BE2C (cell line): ENCODE results near the gene GABBR2.

Experiments used
- DNase-seq: peaks from one replicate; pipeline ENCODE4 v3.0.0-alpha.2; 2020
- H3K27me3 ChIP-seq: fragments of 250-450 bp; sonication (Bioruptor Pico); 2 replicates; pipeline ENCODE4 v1.5.1; 2020; ENCODE audit warnings: mild to moderate bottlenecking
- H3K36me3 ChIP-seq: fragments of 250-450 bp; sonication (Bioruptor Pico); 2 replicates; pipeline ENCODE4 v1.5.1; 2020; ENCODE audit warnings: mild to moderate bottlenecking
- H3K4me1 ChIP-seq: fragments of 250-450 bp; sonication (Bioruptor Pico); 2 replicates; pipeline ENCODE4 v1.5.1; 2020
- H3K4me3 ChIP-seq: 2 replicates; pipeline ENCODE4 v1.5.1; 2011; ENCODE audit warnings: low read depth, low read length
- H3K9me3 ChIP-seq: fragments of 250-450 bp; sonication (Bioruptor Pico); 2 replicates; pipeline ENCODE4 v1.5.1; 2020
- TF ChIP-seq, protein P1 (sequence below): IDR thresholded peaks from 2 replicates; pipeline ENCODE4 v1.5.1; 2012; ENCODE audit warnings: mild to moderate bottlenecking, low read depth, low read length

GABBR2 gene

DNA sequence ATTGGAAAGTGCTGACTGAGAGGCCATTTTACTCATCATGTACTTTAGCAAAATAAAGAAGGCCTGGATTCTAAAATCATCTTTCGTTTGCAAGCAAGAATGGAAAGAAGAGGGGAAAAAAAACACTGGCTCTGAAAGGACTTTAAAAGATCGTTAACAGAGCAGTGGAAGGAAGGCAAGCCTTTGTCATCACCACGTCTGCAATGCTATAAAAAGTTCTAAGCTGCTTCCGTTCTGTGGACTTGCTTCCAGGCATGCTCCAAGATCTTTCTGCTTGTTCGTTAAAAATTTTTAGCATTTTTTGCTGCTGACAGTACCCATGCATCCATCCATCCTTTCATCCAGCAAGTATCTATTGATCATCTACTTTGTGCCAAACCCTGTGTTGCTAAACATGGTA lies 226.5 kb downstream of the GABBR2 start:
- DNase-seq, result no peak
- Histone ChIP-seq H3K9me3 (no peaks in the 10 kb centered on the region), H3K4me3 (no peak overlapping the region), H3K4me1 (no peaks in the 10 kb centered on the region), H3K27me3 (no peaks in the 10 kb centered on the region), H3K36me3 (no peaks in the 10 kb centered on the region)
- TF ChIP-seq, protein P1, sequence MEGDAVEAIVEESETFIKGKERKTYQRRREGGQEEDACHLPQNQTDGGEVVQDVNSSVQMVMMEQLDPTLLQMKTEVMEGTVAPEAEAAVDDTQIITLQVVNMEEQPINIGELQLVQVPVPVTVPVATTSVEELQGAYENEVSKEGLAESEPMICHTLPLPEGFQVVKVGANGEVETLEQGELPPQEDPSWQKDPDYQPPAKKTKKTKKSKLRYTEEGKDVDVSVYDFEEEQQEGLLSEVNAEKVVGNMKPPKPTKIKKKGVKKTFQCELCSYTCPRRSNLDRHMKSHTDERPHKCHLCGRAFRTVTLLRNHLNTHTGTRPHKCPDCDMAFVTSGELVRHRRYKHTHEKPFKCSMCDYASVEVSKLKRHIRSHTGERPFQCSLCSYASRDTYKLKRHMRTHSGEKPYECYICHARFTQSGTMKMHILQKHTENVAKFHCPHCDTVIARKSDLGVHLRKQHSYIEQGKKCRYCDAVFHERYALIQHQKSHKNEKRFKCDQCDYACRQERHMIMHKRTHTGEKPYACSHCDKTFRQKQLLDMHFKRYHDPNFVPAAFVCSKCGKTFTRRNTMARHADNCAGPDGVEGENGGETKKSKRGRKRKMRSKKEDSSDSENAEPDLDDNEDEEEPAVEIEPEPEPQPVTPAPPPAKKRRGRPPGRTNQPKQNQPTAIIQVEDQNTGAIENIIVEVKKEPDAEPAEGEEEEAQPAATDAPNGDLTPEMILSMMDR, result no peak

GRCh38 chr9:98481676-98482075 lies 227.1 kb downstream of the GABBR2 start:
- Histone ChIP-seq H3K4me1 (no peaks in the 10 kb centered on the region), H3K4me3 (no peak overlapping the region), H3K27me3 (0 out of 2 replicates have a peak, but pooled peaks cover under 1% of the 10 kb centered on the region), H3K9me3 (no peaks in the 10 kb centered on the region), H3K36me3 (no peaks in the 10 kb centered on the region)
- TF ChIP-seq, protein P1, result no peak
- no peak for DNase-seq

DNA sequence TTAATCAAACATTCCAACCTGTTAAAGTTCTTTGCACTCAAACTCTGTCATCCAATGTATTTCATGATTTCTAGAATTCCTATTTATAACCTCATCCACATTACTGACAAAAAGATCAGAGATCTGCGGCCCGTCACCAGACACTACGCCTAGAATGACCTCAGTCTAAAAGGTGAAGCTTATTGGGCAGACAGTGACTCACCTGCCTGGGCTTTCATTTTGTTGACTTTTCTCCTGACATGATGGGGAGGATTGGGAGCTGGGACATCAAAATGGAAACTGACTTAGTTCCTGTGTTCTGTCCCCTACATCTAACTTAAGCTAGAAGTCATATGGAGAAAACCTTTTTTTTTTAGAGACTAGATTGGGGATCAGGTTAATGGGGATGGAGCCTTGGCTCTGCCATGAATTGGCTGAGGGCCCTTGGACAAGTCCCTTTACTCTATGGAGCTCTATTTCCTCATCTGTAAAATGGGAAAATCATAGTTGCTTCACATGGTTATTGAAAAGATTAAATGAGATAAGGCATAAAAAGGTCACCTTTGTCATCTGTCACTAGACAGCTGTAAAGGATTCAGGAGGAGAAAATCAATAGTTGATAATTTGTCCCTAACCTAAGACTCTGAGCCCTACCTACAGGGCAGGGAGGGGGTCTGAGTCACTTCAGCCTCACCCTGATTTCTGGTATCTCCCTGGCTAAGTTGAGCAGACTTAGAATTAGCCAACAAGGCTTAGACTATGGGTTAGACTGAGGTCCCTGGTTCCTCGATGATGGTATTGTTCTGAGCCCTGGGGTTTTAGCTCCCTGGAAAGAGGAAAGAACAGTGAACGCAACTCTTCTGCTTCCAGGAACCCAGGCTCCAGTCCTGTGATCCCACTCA lies 228.5 kb downstream of the GABBR2 start:
- Histone ChIP-seq H3K4me1 (no peaks in the 10 kb centered on the region), H3K9me3 (no peaks in the 10 kb centered on the region), H3K36me3 (no peaks in the 10 kb centered on the region), H3K27me3 (peaks cover 9% of the 10 kb centered on the region; the same call in 1 of the 2 replicates), H3K4me3 (no peak overlapping the region)
- no peak for DNase-seq
- TF ChIP-seq, protein P1, result no peak

GRCh38 chr9:98479449-98479848 lies 229.3 kb downstream of the GABBR2 start:
- no peaks in the 10 kb centered on the region for H3K9me3 ChIP-seq
- H3K4me3 ChIP-seq, result no peak overlapping the region
- no peak for DNase-seq
- no peaks in the 10 kb centered on the region for H3K36me3 ChIP-seq
- H3K27me3 ChIP-seq, result peaks cover 13% of the 10 kb centered on the region
- TF ChIP-seq, protein P1, result no peak
- no peaks in the 10 kb centered on the region for H3K4me1 ChIP-seq

GRCh38 chr9:98477884-98478283 lies 230.9 kb downstream of the GABBR2 start:
- TF ChIP-seq, protein P1, result no peak
- no peaks in the 10 kb centered on the region for H3K36me3 ChIP-seq
- peaks cover 26% of the 10 kb centered on the region for H3K27me3 ChIP-seq
- H3K9me3 ChIP-seq, result no peaks in the 10 kb centered on the region
- no peaks in the 10 kb centered on the region for H3K4me1 ChIP-seq
- no peak for DNase-seq
- H3K4me3 ChIP-seq, result no peak overlapping the region

DNA sequence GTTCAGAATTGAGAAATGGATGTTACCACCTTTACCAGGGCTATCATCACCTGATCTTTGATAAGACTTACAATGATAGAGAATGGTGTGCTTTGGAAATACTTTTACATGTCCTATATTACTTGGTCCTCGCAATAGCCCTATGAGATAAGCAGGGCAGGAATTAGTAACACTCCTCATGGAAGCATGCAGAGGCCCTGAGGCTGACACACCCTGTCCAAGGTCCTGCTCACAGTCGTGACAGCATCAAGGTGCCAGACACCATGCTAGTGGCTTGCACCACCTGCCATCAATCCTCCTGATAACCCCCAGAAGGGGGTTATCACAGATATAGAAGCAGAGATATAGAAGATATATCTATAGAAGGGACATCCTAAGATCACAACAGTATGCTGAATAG lies 236.5 kb downstream of the GABBR2 start:
- TF ChIP-seq, protein P1, result no peak
- Histone ChIP-seq H3K36me3 (no peaks in the 10 kb centered on the region), H3K27me3 (peaks cover 26% of the 10 kb centered on the region), H3K4me3 (no peak overlapping the region), H3K4me1 (no peaks in the 10 kb centered on the region), H3K9me3 (no peaks in the 10 kb centered on the region; the same call in 1 of the 2 replicates)
- DNase-seq, result no peak
